MCF 10A (cell line): ENCODE data around the gene KRTAP10-5. TPM values are rescaled to one million over a fixed set of nuclear protein-coding genes. Genes with fewer than 3 reads are reported as not detected.

ENCODE experiments used
- BruUV-seq: library from RNA; stranded (reverse); fragments of 400-500 nt; replicated peaks from 2 replicates; lab custom pipeline; 2021; lab: Mats Ljungman, UMichigan
- CTCF ChIA-PET: fragments of 300-600 bp; sonication (Branson Sonifier 250); formaldehyde crosslinking; extraction: SDS; loops from one replicate; lab custom pipeline; 2021; ENCODE audit warnings: antibody characterized with exemption, inconsistent platforms; lab: Yijun Ruan, JAX
- POLR2A ChIA-PET: fragments of 300-600, 350-650 bp; sonication (Branson Sonifier 250); formaldehyde crosslinking; extraction: SDS; loops from one replicate; lab custom pipeline; 2020; ENCODE audit warnings: antibody characterized with exemption, inconsistent platforms; lab: Yijun Ruan, JAX
- DNase-seq: peaks from one replicate; pipeline ENCODE4 v3.0.0-alpha.2; 2018; ENCODE audit not compliant: unreplicated experiment
- H3K27ac Mint-ChIP-seq: one replicate; pipeline ENCODE4 v1.8.0; 2022; ENCODE audit warnings: mild to moderate bottlenecking, low read depth, mixed read lengths; ENCODE audit not compliant: unreplicated experiment
- H3K27me3 Mint-ChIP-seq: one replicate; pipeline ENCODE4 v1.8.0; 2022; ENCODE audit warnings: mixed read lengths; ENCODE audit not compliant: insufficient read depth, unreplicated experiment
- H3K36me3 Mint-ChIP-seq: one replicate; pipeline ENCODE4 v1.8.0; 2022; ENCODE audit warnings: mild to moderate bottlenecking, moderate library complexity, mixed read lengths; ENCODE audit not compliant: insufficient read depth, unreplicated experiment
- H3K4me1 Mint-ChIP-seq: one replicate; pipeline ENCODE4 v1.8.0; 2022; ENCODE audit warnings: mixed read lengths; ENCODE audit not compliant: insufficient read depth, unreplicated experiment
- H3K4me3 Mint-ChIP-seq: one replicate; pipeline ENCODE4 v1.8.0; 2022; ENCODE audit warnings: mild to moderate bottlenecking, moderate library complexity, mixed read lengths; ENCODE audit not compliant: unreplicated experiment
- H3K9me3 Mint-ChIP-seq: one replicate; pipeline ENCODE4 v1.8.0; 2022; ENCODE audit warnings: mixed read lengths; ENCODE audit not compliant: unreplicated experiment
- intact Hi-C: fragments of 100-400 bp; cut with micrococcal nuclease; formaldehyde crosslinking; loops from 2 replicates; pipeline ENCODE4 v1.14.1; 2022
- total RNA-seq: library from RNA; stranded (reverse); gene quantifications from 2 replicates; pipeline ENCODE4 v1.2.3, GENCODE V29; 2022
- TF ChIP-seq, protein P1 (sequence below): fragments of 200-600 bp; IDR thresholded peaks from one replicate; pipeline ENCODE4 v1.8.0; 2022; ENCODE audit warnings: antibody characterized with exemption, mild to moderate bottlenecking; ENCODE audit not compliant: unreplicated experiment

The KRTAP10-5 gene
- total RNA-seq, 1 experiment from 2014 or later, result not detected

DNA sequence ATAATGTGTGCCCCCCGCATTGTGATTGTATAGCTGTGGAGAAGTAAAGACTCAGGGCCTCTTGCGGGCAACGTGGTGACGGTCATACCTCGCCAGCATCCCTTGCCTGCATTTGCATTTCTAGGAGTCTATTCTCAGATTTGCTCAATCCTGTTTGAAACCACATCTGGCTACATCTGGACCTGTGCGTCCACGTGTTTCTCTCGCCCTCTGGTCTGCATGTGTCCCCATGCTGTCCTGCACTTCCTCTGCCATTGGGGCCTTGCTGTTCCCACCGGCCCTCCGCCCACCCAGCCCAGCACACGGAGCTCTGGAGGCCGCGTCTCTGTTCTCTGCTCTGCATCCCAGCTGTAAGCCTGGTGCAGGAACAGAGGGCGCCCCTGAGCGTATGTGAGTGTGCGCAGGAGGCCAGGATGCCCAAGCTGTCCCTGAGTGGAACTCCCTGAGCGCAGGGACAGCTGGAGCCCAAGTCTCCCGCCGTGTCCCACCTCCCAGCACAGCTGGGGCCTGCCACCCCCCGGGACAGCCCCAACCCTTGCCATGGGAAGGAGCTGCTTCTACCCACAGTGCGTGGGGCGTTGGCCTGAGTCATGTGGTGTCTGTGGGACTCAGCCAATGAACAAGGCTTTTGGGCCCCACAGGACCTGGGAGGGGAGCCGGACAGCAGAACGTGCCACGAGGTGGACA is 30.7 kb downstream of the KRTAP10-5 start:
- no TSS peak for BruUV-seq
- no peaks in the 10 kb centered on the region for H3K36me3 Mint-ChIP-seq
- intact Hi-C loops, result no loop called here
- H3K9me3 Mint-ChIP-seq, result peaks cover 27% of the 10 kb centered on the region
- no peak overlapping the region for H3K27ac Mint-ChIP-seq
- POLR2A ChIA-PET, result no interaction called here
- no peak for DNase-seq
- peaks cover 15% of the 10 kb centered on the region for H3K4me1 Mint-ChIP-seq
- no peak overlapping the region for H3K4me3 Mint-ChIP-seq
- TF ChIP-seq, protein P1, sequence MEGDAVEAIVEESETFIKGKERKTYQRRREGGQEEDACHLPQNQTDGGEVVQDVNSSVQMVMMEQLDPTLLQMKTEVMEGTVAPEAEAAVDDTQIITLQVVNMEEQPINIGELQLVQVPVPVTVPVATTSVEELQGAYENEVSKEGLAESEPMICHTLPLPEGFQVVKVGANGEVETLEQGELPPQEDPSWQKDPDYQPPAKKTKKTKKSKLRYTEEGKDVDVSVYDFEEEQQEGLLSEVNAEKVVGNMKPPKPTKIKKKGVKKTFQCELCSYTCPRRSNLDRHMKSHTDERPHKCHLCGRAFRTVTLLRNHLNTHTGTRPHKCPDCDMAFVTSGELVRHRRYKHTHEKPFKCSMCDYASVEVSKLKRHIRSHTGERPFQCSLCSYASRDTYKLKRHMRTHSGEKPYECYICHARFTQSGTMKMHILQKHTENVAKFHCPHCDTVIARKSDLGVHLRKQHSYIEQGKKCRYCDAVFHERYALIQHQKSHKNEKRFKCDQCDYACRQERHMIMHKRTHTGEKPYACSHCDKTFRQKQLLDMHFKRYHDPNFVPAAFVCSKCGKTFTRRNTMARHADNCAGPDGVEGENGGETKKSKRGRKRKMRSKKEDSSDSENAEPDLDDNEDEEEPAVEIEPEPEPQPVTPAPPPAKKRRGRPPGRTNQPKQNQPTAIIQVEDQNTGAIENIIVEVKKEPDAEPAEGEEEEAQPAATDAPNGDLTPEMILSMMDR, result no peak
- CTCF ChIA-PET, result interaction anchor here (0.7 to 1.8 kb wide), 2 partner anchors 39 to 192 kb away, joined by 4 read pairs; no protein-coding TSS in a partner anchor
- H3K27me3 Mint-ChIP-seq, result peaks cover 53% of the 10 kb centered on the region

DNA sequence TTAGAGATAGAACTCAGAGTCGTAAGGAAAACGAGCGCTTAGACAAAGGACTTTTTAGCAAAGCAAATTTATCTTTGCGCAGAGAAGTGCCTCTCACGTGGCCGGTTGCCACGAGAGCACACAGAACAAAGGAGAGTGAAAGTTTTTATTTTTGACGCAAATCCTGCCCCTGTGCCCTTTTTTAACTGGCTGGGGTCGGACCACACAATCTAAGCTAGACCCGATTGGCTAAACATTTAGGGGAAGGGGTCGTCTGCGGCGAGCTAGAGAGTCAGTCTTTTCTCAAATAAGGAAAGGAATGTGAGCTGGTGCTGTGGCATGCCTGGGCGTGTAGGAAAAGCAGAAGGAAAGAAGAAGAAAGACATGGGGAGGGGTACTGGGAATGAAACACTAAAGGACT is 31.5 kb downstream of the KRTAP10-5 start:
- Mint-ChIP-seq H3K27ac (no peak overlapping the region), H3K36me3 (no peaks in the 10 kb centered on the region), H3K9me3 (peaks cover 24% of the 10 kb centered on the region), H3K27me3 (peaks cover 46% of the 10 kb centered on the region), H3K4me3 (peak overlapping the region; percentile 3), H3K4me1 (peaks cover 15% of the 10 kb centered on the region)
- intact Hi-C loops, result no loop called here
- no TSS peak for BruUV-seq
- CTCF ChIA-PET, result no interaction called here
- POLR2A ChIA-PET, result no interaction called here
- no peak for DNase-seq
- TF ChIP-seq, protein P1, result no peak

DNA sequence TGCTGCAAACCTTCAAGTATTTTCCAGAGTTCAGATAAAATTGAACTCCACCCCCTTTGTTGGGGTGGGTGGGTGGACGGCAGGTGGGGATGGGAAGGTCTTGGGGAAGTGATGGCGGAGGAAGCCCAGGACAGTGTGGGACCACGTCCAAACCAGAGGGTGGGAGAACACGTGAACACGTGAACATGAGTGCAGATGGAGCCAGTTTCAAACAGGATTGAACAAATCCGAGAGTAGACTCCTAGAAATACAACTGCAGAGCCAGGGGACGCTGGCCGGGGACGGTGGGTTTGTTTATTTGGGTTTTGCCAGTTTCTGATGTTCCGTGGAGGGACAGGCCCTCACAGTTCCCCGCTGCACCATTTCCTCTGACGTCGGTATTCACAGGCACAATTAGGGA is 32.0 kb downstream of the KRTAP10-5 start:
- no peak overlapping the region for H3K4me3 Mint-ChIP-seq
- CTCF ChIA-PET, result no interaction called here
- peaks cover 40% of the 10 kb centered on the region for H3K27me3 Mint-ChIP-seq
- no peak overlapping the region for H3K27ac Mint-ChIP-seq
- intact Hi-C loops, result no loop called here
- peaks cover 15% of the 10 kb centered on the region for H3K4me1 Mint-ChIP-seq
- DNase-seq, result no peak
- POLR2A ChIA-PET, result no interaction called here
- no TSS peak for BruUV-seq
- no peaks in the 10 kb centered on the region for H3K36me3 Mint-ChIP-seq
- H3K9me3 Mint-ChIP-seq, result peaks cover 23% of the 10 kb centered on the region
- TF ChIP-seq, protein P1, result no peak

DNA sequence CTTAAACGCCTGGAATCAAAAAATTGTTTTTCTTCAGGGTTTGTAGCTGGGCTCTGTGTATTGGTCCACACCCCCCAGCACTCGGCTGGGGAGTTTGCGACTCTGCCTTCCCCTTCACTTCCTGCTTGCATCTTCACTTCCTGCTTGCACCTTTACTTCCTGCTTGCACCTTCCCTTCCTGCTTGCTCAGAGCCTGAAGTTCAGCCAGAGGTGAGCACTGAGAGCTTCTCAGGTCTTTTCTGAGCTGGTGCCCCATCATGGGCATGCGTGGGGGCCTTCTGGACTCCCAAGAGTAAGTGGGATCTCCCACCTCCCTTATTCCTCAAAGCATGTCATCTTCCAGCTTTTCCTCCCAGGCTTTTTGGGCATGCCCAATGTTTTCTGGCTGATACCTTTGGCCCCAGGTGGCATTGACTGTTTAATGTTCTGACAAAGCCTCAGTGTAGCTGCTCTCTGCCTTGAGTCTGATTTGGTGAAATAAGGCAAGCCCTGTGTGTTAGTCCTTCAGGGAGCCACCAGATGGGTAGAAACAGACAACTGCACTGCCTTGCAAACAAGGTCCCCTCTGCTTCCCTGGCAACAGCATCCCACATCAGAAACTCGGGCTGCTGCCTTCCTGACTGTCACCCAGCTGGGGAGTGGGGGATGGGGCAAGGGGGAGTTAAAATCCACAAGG is 32.6 kb downstream of the KRTAP10-5 start:
- ChIA-PET CTCF (interaction anchor here (0.7 kb wide), 2 partner anchors 114 to 148 kb away, joined by 3 to 4 read pairs; no protein-coding TSS in a partner anchor), POLR2A (no interaction called here)
- no peak for DNase-seq
- Mint-ChIP-seq H3K36me3 (no peaks in the 10 kb centered on the region), H3K9me3 (peaks cover 23% of the 10 kb centered on the region), H3K4me3 (no peak overlapping the region), H3K27me3 (peaks cover 34% of the 10 kb centered on the region), H3K4me1 (peaks cover 15% of the 10 kb centered on the region), H3K27ac (no peak overlapping the region)
- BruUV-seq, result no TSS peak
- intact Hi-C loops, result no loop called here
- TF ChIP-seq, protein P1, result no peak
